Kidney (tissue), 14 donors: ENCODE data around the gene UTS2B. TPM values are rescaled to one million over a fixed set of nuclear protein-coding genes. Genes with fewer than 3 reads are reported as not detected.
"Not testable (repeated sequence)": the region's sequence is repeated elsewhere in the genome, so short reads cannot be mapped to it uniquely, and the experiment has no call there.

Source experiments
- DNase-seq, 5 donors: peaks; one replicate each; pipeline ENCODE4 v3.0.0-alpha.2; 2013 to 2020
- FAIRE-seq: peaks from 2 replicates; lab custom pipeline; 2012; peaks lifted over from hg19 to GRCh38; lab: Jason Lieb, UNC
- H3K27ac ChIP-seq, 2 donors: one replicate each; pipeline ENCODE4 v1.7.0; 2013; ENCODE audit warnings: low read depth in 2 of 2, low read length in 2 of 2, inconsistent platforms in 1 of 2
- H3K27me3 ChIP-seq: one replicate; pipeline ENCODE4 v1.7.1; 2013; ENCODE audit warnings: low read length, inconsistent platforms; ENCODE audit not compliant: control insufficient read depth, insufficient read depth
- H3K36me3 ChIP-seq, 3 donors: one replicate each; pipeline versions ENCODE4 v1.7.0 to v1.7.1; 2013; ENCODE audit warnings: low read length in 3 of 3, control low read depth in 1 of 3, inconsistent platforms in 1 of 3; ENCODE audit not compliant: insufficient read depth in 3 of 3, control insufficient read depth in 2 of 3
- H3K4me1 ChIP-seq, 3 donors: one replicate each; pipeline versions ENCODE4 v1.7.0 to v1.7.1; 2013; ENCODE audit warnings: low read length in 3 of 3, inconsistent platforms in 1 of 3, low read depth in 1 of 3; ENCODE audit not compliant: control insufficient read depth in 2 of 3, insufficient read depth in 2 of 3
- H3K4me3 ChIP-seq, 3 donors: one replicate each; pipeline versions ENCODE4 v1.7.0 to v1.8.1; 2013; ENCODE audit warnings: low read length in 3 of 3, control low read depth in 1 of 3, inconsistent platforms in 1 of 3
- H3K9ac ChIP-seq, 3 donors: one replicate each; pipeline versions ENCODE4 v1.7.0 to v1.7.1; 2013; ENCODE audit warnings: low read length in 3 of 3, control low read depth in 1 of 3, inconsistent platforms in 1 of 3
- H3K9me3 ChIP-seq, 3 donors: one replicate each; pipeline versions ENCODE4 v1.7.0 to v1.7.1; 2013; ENCODE audit warnings: low read length in 3 of 3, control low read depth in 1 of 3, inconsistent platforms in 1 of 3; ENCODE audit not compliant: control insufficient read depth in 2 of 3, insufficient read depth in 1 of 3
- intact Hi-C: fragments of 100-400 bp; cut with DNase I; formaldehyde crosslinking; loops from one replicate; pipeline ENCODE4 v1.11.1; 2022
- polyA plus RNA-seq: library from polyadenylated mRNA; stranded (reverse); fragments of 350-450 nt; fragmentation: Illumina TruSeq; extraction: RNeasy Lipid Tissue Mini Kit (QIAGEN cat#74804); gene quantifications from one replicate; pipeline ENCODE4 v1.2.3, GENCODE V29; 2014; ENCODE audit warnings: low read depth, low replicate concordance; ENCODE audit not compliant: insufficient read depth
- total RNA-seq: library from RNA; stranded (reverse); fragmentation: NEBNext Ultra II Directional; extraction: Animal tissue kit (Norgen Biotek cat#: 25700); gene quantifications from one replicate; pipeline ENCODE4 v1.2.1, GENCODE V29; 2021
- TF ChIP-seq, protein P1 (sequence below): IDR thresholded peaks from 3 replicates; pipeline ENCODE4 v1.5.1; 2012; ENCODE audit warnings: mild to moderate bottlenecking, moderate library complexity, borderline replicate concordance; ENCODE audit not compliant: insufficient read depth; ENCODE audit errors: extremely low read depth
- donor health status: control.
- donor health status: control.
- donor health status: control.
- donor health status: control.
- donor health status: control.
- donor health status: DM: yes; HTN: yes; CAD: no.
- donor health status: Normal renal cell carcinoma (clear cell type).

The UTS2B gene
- total and polyA plus RNA-seq, 2 donors from 2014 or later, result 0.41 TPM; not detected in 1

DNA sequence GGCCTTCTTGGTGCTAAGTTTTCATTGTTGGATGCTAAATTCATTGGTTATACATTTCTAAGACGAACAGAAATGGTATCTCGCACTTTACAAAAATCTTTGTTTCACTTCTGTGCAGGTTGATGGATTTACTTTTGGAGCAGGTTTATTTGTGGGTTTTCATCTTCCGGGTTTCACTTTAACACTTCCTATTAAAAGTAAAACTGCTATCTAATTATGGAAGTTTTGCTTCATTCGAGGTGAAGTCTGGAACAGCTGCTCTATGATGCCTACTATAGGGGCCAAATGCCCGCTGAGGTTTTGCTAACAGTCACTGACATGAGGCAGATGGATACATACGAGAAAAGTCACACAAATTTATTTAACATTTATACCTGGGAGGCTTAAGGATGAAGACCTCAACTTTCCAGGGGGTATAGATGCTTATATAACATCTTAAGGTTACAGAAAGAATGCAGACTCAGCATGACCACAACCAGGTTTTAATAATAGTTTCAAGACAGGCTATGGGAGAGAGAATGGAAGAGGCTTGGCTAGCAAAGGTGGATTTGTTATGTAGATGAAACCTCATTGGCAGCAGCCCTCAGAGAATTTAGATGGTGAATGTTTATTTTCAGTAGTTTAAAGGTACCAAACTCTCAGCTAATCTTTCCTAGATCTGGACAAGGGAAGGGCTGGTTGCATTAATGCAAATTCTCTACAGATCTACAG, 77.1 kb downstream of the UTS2B start:
- DNase-seq, result no peak
- TF ChIP-seq, protein P1, sequence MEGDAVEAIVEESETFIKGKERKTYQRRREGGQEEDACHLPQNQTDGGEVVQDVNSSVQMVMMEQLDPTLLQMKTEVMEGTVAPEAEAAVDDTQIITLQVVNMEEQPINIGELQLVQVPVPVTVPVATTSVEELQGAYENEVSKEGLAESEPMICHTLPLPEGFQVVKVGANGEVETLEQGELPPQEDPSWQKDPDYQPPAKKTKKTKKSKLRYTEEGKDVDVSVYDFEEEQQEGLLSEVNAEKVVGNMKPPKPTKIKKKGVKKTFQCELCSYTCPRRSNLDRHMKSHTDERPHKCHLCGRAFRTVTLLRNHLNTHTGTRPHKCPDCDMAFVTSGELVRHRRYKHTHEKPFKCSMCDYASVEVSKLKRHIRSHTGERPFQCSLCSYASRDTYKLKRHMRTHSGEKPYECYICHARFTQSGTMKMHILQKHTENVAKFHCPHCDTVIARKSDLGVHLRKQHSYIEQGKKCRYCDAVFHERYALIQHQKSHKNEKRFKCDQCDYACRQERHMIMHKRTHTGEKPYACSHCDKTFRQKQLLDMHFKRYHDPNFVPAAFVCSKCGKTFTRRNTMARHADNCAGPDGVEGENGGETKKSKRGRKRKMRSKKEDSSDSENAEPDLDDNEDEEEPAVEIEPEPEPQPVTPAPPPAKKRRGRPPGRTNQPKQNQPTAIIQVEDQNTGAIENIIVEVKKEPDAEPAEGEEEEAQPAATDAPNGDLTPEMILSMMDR, result no peak
- no peak overlapping the region for H3K4me3 ChIP-seq
- no peaks in the 10 kb centered on the region for H3K36me3 ChIP-seq
- H3K9ac ChIP-seq, result no peak overlapping the region
- FAIRE-seq, result no peak
- intact Hi-C loops, result no loop called here
- H3K4me1 ChIP-seq, result no peaks in the 10 kb centered on the region
- H3K27ac ChIP-seq, result no peak overlapping the region
- no peaks in the 10 kb centered on the region for H3K27me3 ChIP-seq
- H3K9me3 ChIP-seq, result no peaks in the 10 kb centered on the region

DNA sequence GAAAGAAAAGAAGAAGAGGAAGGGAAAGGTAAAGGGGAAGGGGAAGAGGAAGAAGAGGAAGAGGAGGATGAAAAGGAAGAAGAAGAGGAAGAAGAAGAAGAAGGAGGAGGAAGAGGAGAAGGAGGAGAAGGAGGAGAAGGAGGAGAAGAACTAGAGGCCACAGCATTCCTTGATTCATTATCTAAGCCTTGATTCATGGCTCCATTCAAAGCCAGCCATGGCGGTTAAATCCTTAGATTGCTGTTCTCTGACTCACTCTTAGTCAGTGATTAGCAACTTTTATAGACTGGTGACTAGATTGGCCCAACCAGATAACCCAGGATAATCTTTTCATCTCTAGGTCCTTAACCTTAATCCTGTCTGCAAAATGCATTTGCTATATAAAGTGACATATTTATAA, 83.7 kb downstream of the UTS2B start:
- no peaks in the 10 kb centered on the region for H3K36me3 ChIP-seq
- FAIRE-seq (no peak), DNase-seq (no peak)
- H3K27ac ChIP-seq, result no peak overlapping the region
- TF ChIP-seq, protein P1, result no peak
- no peaks in the 10 kb centered on the region for H3K4me1 ChIP-seq
- H3K9ac ChIP-seq, result no peak overlapping the region
- no peak overlapping the region for H3K4me3 ChIP-seq
- no peaks in the 10 kb centered on the region for H3K9me3 ChIP-seq
- no peaks in the 10 kb centered on the region for H3K27me3 ChIP-seq
- intact Hi-C loops, result no loop called here

DNA sequence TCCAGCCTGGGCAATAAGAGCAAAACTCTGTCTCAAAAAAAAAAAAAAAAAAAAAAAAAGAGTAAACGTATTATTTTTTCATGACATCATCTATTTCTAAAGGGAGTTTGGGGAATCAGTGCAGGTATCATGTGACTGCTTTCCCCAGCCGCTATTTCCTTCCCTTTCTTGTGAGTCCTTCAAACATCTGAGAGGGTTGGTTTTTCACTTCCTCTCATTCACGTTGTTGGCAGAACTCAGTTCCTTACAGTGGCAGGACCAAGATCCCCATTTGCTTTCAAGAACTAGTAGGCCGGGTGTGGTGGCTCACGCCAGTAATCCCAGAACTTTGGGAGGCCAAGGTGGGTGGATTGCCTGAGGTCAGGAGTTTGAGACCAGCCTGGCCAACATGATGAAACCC, 84.3 kb downstream of the UTS2B start:
- H3K27ac ChIP-seq, FAIRE-seq: not testable (repeated sequence)
- peak in 1 of 5 donors; percentile 10 for DNase-seq

DNA sequence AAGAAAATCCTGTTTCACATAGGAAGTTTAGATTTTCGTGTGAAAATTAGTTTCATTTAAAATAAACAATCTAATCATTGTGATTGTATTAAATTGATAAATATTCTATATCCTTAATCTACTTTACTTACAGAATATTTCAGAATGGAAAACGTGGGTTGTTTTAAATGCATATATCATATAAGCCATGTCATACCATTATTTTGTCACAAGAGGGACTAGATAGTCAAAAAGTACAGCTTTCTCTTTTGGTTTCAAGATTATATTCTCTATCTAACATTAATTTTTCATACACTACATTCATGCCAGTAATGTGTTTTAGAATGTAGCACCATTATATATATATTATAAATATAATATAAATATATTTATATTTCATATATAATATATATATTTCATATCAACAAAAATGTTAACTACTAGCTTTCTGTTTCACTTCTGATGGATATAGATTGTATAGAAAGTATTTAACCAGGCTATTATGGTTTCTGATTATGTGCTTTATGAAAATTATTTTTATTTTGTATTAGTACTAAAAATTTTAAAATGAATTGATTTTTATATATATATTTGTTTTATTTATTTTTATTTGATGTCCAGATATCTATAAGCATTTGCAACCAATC, 86.0 kb downstream of the UTS2B start:
- H3K9ac ChIP-seq, result no peak overlapping the region
- H3K27ac ChIP-seq, result no peak overlapping the region
- H3K4me3 ChIP-seq, result no peak overlapping the region
- no peaks in the 10 kb centered on the region for H3K9me3 ChIP-seq
- no peaks in the 10 kb centered on the region for H3K36me3 ChIP-seq
- FAIRE-seq (peak; percentile 95), DNase-seq (peak in 1 of 5 donors; percentile 10)
- TF ChIP-seq, protein P1, result peak; percentile 1
- H3K27me3 ChIP-seq, result no peaks in the 10 kb centered on the region
- intact Hi-C loops, result no loop called here
- H3K4me1 ChIP-seq, result no peaks in the 10 kb centered on the region

More for the DNA sequence above, 84.3 kb downstream of the UTS2B start:
- H3K9me3 ChIP-seq, H3K36me3 ChIP-seq, H3K27me3 ChIP-seq, intact Hi-C loops, H3K4me3 ChIP-seq, H3K4me1 ChIP-seq, H3K9ac ChIP-seq: not testable (repeated sequence)
